Fibroblast of lung (primary cell): Measurements from ENCODE around the gene SLC22A14. TPM values are rescaled to one million over a fixed set of nuclear protein-coding genes. Genes with fewer than 3 reads are reported as not detected.
A peak's percentile ranks its signal among the peaks of the same experiment; 100 is the strongest.

Experiments
- DNase-seq, 2 donors: peaks; one replicate each; pipeline versions ENCODE4 v3.0.0 to v3.0.0-alpha.2; 2010; ENCODE audit warnings: low read depth in 2 of 2
- H2AFZ ChIP-seq: 2 replicates; pipeline ENCODE4 v1.5.1; 2012; ENCODE audit warnings: low read length, control low read depth, inconsistent platforms
- H3K27ac ChIP-seq: 2 replicates; pipeline ENCODE4 v1.5.1; 2011; ENCODE audit warnings: low read length, control low read depth; ENCODE audit not compliant: insufficient read depth
- H3K27me3 ChIP-seq: 2 replicates; pipeline ENCODE4 v1.5.1; 2011; ENCODE audit warnings: mild to moderate bottlenecking, low read length; ENCODE audit not compliant: control insufficient read depth, insufficient read depth
- H3K36me3 ChIP-seq: 2 replicates; pipeline ENCODE4 v1.5.1; 2011; ENCODE audit warnings: low read length; ENCODE audit not compliant: control insufficient read depth, insufficient read depth
- H3K4me1 ChIP-seq: 2 replicates; pipeline ENCODE4 v1.5.1; 2011; ENCODE audit warnings: low read length; ENCODE audit not compliant: control insufficient read depth, insufficient read depth; ENCODE audit errors: extremely low read depth
- H3K4me2 ChIP-seq: 2 replicates; pipeline ENCODE4 v1.5.1; 2011; ENCODE audit warnings: low read length, control low read depth; ENCODE audit not compliant: insufficient read depth; ENCODE audit errors: extremely low read depth
- H3K4me3 ChIP-seq, 4 experiments: fragments of 200-600 bp in 1 of 4; sonication (generic) in 1 of 4; replicated peaks in 1 of 4; 2 replicates each; pipeline ENCODE4 v1.5.1; 2011 to 2016; ENCODE audit warnings: low read length in 4 of 4, low read depth in 3 of 4, mild to moderate bottlenecking in 3 of 4, control low read depth in 2 of 4, inconsistent platforms in 1 of 4, mixed read lengths in 1 of 4; ENCODE audit not compliant: insufficient read depth in 1 of 4; ENCODE audit errors: control extremely low read depth in 1 of 4
- H3K79me2 ChIP-seq: 2 replicates; pipeline ENCODE4 v1.5.1; 2012; ENCODE audit warnings: mild to moderate bottlenecking, low read length, inconsistent platforms; ENCODE audit not compliant: control insufficient read depth, insufficient read depth
- H3K9ac ChIP-seq: 2 replicates; pipeline ENCODE4 v1.5.1; 2011; ENCODE audit warnings: mild to moderate bottlenecking, low read length, control low read depth; ENCODE audit not compliant: insufficient read depth
- H3K9me3 ChIP-seq: 2 replicates; pipeline ENCODE4 v1.5.1; 2012; ENCODE audit warnings: low read depth, low read length; ENCODE audit not compliant: control insufficient read depth, insufficient read depth
- H4K20me1 ChIP-seq: 2 replicates; pipeline ENCODE4 v1.5.1; 2011; ENCODE audit warnings: low read length; ENCODE audit not compliant: control insufficient read depth, insufficient read depth; ENCODE audit errors: extremely low read depth
- EZH2 ChIP-seq: IDR thresholded peaks from 2 replicates; pipeline ENCODE4 v1.5.1; 2012; ENCODE audit warnings: low read length, control low read depth, mild to moderate bottlenecking; ENCODE audit errors: missing control alignments
- polyA plus RNA-seq, 2 donors: library from polyadenylated mRNA; depleted of rRNA in 1 of 2; stranded (reverse) in 1 of 2; unstranded in 1 of 2; fragments of >200 nt; gene quantifications; 2 replicates each; pipeline ENCODE4 v1.2.1, GENCODE V29; 2011 to 2012; ENCODE audit warnings: missing spikeins in 1 of 2
- total RNA-seq: library from RNA; depleted of rRNA; stranded (reverse); fragments of >200 nt; gene quantifications from 2 replicates; pipeline ENCODE4 v1.2.1, GENCODE V29; 2014
- TF ChIP-seq, protein P1 (sequence below), 2 donors: IDR thresholded peaks in 1 of 2; conservative IDR thresholded peaks in 1 of 2; 1 replicate in 1 of 2; 2 replicates in 1 of 2; pipeline ENCODE4 v1.5.1; 2011 to 2012; ENCODE audit warnings: low read length in 2 of 2, control low read depth in 1 of 2, inconsistent platforms in 1 of 2, low read depth in 1 of 2, mild to moderate bottlenecking in 1 of 2

Gene SLC22A14
- total and polyA plus RNA-seq, 2 donors (not counting 1 experiment from before 2014, with no cell fraction given): 0.17 TPM; not detected in 1

DNA sequence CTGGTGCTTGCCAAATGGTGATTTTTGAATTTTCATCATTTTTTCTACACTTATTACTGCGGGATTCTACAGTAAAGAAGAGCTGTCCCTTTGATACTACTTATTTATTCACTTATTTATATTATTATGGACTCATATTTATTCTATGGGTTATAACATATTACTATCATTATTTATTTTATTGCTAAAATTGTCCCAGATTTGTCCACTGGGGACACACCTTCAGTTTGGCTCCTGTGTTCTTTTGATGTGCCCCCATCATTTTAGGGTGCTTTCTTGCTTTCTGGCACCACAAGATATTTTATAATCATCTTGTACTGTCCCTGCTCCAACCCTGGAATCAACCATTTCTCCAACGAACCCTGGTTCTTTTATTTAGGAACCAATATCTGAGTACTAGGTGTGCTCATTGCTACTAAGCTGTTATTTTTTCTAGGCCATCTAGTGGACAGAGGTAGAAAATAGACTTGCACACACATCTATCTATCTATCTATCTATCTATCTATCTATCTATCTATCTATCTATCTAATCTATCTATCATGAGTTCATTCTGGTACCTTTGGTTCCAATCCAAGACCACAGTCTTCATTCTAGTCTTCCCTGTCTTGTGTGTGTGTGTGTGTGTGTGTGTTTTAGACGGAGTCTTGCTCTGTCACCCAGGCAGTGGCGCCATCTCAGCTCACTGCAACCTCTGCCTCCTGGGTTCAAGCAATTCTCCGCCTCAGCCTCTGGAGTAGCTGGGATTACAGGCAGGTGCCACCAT, 16.0 kb downstream of the SLC22A14 start:
- Histone ChIP-seq H3K4me2 (no peak overlapping the region), H3K9me3 (no peaks in the 10 kb centered on the region), H3K36me3 (no peaks in the 10 kb centered on the region), H3K4me1 (no peaks in the 10 kb centered on the region), H3K9ac (no peak overlapping the region), H4K20me1 (no peaks in the 10 kb centered on the region), H3K27me3 (peaks cover under 1% of the 10 kb centered on the region), H3K27ac (no peak overlapping the region), H3K79me2 (no peaks in the 10 kb centered on the region), H2AFZ (no peak overlapping the region), H3K4me3 (no peak overlapping the region)
- TF ChIP-seq, protein P1, sequence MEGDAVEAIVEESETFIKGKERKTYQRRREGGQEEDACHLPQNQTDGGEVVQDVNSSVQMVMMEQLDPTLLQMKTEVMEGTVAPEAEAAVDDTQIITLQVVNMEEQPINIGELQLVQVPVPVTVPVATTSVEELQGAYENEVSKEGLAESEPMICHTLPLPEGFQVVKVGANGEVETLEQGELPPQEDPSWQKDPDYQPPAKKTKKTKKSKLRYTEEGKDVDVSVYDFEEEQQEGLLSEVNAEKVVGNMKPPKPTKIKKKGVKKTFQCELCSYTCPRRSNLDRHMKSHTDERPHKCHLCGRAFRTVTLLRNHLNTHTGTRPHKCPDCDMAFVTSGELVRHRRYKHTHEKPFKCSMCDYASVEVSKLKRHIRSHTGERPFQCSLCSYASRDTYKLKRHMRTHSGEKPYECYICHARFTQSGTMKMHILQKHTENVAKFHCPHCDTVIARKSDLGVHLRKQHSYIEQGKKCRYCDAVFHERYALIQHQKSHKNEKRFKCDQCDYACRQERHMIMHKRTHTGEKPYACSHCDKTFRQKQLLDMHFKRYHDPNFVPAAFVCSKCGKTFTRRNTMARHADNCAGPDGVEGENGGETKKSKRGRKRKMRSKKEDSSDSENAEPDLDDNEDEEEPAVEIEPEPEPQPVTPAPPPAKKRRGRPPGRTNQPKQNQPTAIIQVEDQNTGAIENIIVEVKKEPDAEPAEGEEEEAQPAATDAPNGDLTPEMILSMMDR (conservative IDR thresholded peaks at IDR 0.05 in 1 of 2, IDR thresholded peaks at IDR 0.05 in 1 of 2; ENCODE audit: low read depth in 1 of 2, low read length in 2 of 2): peak; percentile 16 to 48
- no peak for TF ChIP-seq EZH2
- DNase-seq: peak; percentile 10 to 33

DNA sequence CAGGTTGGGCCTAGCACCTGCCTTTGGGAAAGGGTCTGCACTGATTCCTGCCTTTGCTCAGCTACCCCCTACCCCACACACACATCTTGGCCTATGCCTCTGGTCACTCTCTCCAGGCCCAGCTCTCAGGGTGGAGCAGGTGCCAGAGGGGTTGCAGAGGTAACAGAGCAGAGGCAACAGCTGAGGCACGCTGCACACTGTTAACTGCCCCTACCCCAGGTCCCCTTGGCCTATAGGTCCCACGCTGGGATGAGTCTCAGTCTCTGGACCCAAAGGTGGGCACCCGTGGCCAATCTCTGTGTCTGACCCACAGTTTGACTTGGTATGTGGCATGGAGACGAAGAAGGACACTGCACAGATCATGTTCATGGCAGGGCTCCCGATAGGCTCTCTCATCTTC, 24.8 kb downstream of the SLC22A14 start:
- TF ChIP-seq EZH2: no peak
- TF ChIP-seq, protein P1 (conservative IDR thresholded peaks at IDR 0.05 in 1 of 2, IDR thresholded peaks at IDR 0.05 in 1 of 2; ENCODE audit: low read depth in 1 of 2, low read length in 2 of 2): no peak
- no peak for DNase-seq
- H3K4me3 ChIP-seq: no peak overlapping the region
- peaks cover 7% of the 10 kb centered on the region for H3K27me3 ChIP-seq
- H3K9me3 ChIP-seq: no peaks in the 10 kb centered on the region
- H3K27ac ChIP-seq: no peak overlapping the region
- H3K36me3 ChIP-seq: no peaks in the 10 kb centered on the region
- H4K20me1 ChIP-seq: no peaks in the 10 kb centered on the region
- no peaks in the 10 kb centered on the region for H3K79me2 ChIP-seq
- no peak overlapping the region for H2AFZ ChIP-seq
- no peak overlapping the region for H3K4me2 ChIP-seq
- H3K9ac ChIP-seq: no peak overlapping the region
- no peaks in the 10 kb centered on the region for H3K4me1 ChIP-seq

DNA sequence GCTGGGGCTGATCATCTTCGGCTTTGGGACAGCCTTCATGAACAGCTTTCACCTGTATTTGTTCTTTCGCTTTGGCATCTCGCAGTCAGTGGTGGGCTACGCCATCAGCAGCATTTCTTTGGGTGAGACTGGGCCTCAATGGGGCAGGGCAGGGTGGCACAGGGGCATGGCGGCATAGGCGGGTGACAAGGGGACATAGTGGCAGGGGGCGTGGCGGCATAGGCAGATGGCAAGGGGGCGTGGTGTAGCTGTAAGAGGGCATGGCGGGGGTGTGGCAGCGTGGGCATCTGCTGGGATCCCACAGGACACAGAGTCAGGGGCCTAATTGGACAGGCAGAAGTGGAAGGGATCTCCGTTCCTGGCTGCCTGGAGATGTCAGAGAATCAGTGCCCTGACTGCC, 25.5 kb downstream of the SLC22A14 start:
- H3K79me2 ChIP-seq: no peaks in the 10 kb centered on the region
- no peaks in the 10 kb centered on the region for H3K4me1 ChIP-seq
- no peaks in the 10 kb centered on the region for H3K9me3 ChIP-seq
- no peak overlapping the region for H3K4me2 ChIP-seq
- H3K9ac ChIP-seq: no peak overlapping the region
- TF ChIP-seq, protein P1 (conservative IDR thresholded peaks at IDR 0.05 in 1 of 2, IDR thresholded peaks at IDR 0.05 in 1 of 2; ENCODE audit: low read depth in 1 of 2, low read length in 2 of 2): no peak
- no peak for TF ChIP-seq EZH2
- no peak overlapping the region for H3K4me3 ChIP-seq
- H3K27ac ChIP-seq: no peak overlapping the region
- H3K36me3 ChIP-seq: no peaks in the 10 kb centered on the region
- H2AFZ ChIP-seq: no peak overlapping the region
- H4K20me1 ChIP-seq: no peaks in the 10 kb centered on the region
- DNase-seq: no peak
- peaks cover 7% of the 10 kb centered on the region for H3K27me3 ChIP-seq
